IPS-15b (cell line): ENCODE measurements around the gene MORN4.
"Not testable (repeated sequence)": the region's sequence is repeated elsewhere in the genome, so short reads cannot be mapped to it uniquely, and the experiment has no call there.

Experiments used
- H3K27me3 ChIP-seq: one replicate; pipeline ENCODE4 v1.6.1; 2013; ENCODE audit warnings: low read length; ENCODE audit not compliant: control insufficient read depth, insufficient read depth
- H3K36me3 ChIP-seq: one replicate; pipeline ENCODE4 v1.6.1; 2013; ENCODE audit warnings: low read length; ENCODE audit not compliant: control insufficient read depth, insufficient read depth
- H3K4me1 ChIP-seq: one replicate; pipeline ENCODE4 v1.6.1; 2013; ENCODE audit warnings: mild to moderate bottlenecking, low read length; ENCODE audit not compliant: control insufficient read depth, insufficient read depth
- H3K4me3 ChIP-seq: one replicate; pipeline ENCODE4 v1.5.1; 2013; ENCODE audit warnings: low read depth, low read length
- H3K9ac ChIP-seq: one replicate; pipeline ENCODE4 v1.6.1; 2013; ENCODE audit warnings: low read depth, mild to moderate bottlenecking, low read length
- H3K9me3 ChIP-seq: one replicate; pipeline ENCODE4 v1.6.1; 2013; ENCODE audit warnings: mild to moderate bottlenecking, low read length; ENCODE audit not compliant: control insufficient read depth, insufficient read depth

MORN4 gene

DNA sequence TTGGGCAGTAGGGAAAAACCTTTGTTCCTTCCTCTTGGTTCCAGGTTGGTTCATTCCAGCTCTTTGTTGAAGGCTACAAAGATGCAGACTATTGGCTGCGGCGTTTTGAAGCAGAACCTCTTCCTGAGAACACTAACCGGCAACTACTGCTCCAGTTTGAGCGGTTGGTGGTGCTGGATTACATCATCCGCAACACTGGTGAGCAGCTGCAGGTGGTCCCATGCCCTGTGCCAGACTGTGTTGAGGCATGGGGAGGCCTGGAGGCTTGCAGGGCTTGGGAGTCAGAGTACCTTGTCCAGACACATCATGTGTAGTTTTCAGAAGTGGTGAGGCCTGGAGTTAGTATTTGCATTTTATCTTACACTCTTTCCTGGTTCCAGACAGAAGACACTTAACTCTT lies 23.5 kb upstream of the MORN4 start:
- no peaks in the 10 kb centered on the region for H3K27me3 ChIP-seq
- H3K4me3 ChIP-seq = no peak overlapping the region
- no peak overlapping the region for H3K9ac ChIP-seq
- no peaks in the 10 kb centered on the region for H3K4me1 ChIP-seq
- no peaks in the 10 kb centered on the region for H3K9me3 ChIP-seq
- peaks cover 30% of the 10 kb centered on the region for H3K36me3 ChIP-seq

DNA sequence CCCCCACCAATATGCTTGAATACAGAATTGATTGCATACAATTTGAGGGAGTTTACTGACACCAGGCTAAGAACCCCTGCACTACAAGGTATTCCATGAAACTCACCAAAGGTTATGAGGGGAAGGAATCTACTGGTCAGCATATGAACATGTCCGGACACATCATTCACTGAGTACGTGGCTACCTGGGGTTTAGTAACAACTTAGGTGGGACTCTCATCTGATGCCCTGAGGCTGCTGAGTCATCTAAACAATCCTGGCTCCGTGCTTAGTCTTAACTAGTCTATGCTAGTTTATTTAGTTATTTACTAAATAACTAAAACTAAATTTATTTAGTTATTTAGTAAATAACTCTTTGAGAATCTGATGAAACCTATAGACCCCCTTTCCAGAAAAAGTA lies 18.5 kb upstream of the MORN4 start:
- Histone ChIP-seq H3K4me3 (no peak overlapping the region), H3K4me1 (peaks cover 13% of the 10 kb centered on the region), H3K9ac (no peak overlapping the region), H3K27me3 (no peaks in the 10 kb centered on the region), H3K9me3 (no peaks in the 10 kb centered on the region), H3K36me3 (peaks cover 38% of the 10 kb centered on the region)

DNA sequence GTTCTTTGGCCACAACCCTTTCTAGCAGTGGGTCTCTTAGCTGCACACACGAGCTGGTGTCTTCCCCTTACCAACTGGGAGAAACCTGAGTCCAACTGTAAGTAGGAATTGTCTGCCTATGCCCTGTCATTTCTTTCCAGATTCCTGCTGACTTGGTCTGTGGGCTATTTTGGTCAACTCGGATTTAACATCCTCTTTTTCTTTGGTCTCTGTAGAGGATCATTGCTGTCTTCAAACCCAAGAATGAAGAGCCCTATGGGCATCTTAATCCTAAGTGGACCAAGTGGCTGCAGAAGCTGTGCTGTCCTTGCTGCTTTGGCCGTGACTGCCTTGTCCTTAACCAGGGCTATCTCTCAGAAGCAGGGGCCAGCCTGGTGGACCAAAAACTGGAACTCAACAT lies 17.4 kb upstream of the MORN4 start:
- Histone ChIP-seq H3K27me3 (no peaks in the 10 kb centered on the region), H3K9me3 (no peaks in the 10 kb centered on the region), H3K9ac (no peak overlapping the region), H3K4me1 (peaks cover 13% of the 10 kb centered on the region), H3K4me3 (no peak overlapping the region), H3K36me3 (peaks cover 28% of the 10 kb centered on the region)

DNA sequence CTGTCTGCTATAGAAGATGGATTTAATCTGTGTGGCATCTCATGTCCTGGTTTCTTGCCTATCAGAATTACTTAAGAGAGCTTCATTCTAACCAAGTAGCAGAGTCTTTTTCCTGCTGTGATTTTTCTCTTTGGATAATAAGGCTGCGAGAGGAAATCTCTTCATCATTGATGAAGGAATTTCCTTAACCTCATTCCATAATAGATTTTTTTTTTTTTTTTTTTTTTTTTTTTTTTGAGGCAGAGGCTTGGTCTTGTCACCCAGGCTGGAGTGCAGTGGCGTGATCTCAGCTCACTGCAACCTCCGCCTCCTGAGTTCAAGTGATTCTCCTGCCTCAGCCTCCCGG lies 16.1 kb upstream of the MORN4 start:
- not testable (repeated sequence) for H3K27me3 ChIP-seq, H3K9ac ChIP-seq, H3K9me3 ChIP-seq
- Histone ChIP-seq H3K4me1 (peaks cover 13% of the 10 kb centered on the region), H3K36me3 (peaks cover 25% of the 10 kb centered on the region), H3K4me3 (peak overlapping the region; percentile 38)

DNA sequence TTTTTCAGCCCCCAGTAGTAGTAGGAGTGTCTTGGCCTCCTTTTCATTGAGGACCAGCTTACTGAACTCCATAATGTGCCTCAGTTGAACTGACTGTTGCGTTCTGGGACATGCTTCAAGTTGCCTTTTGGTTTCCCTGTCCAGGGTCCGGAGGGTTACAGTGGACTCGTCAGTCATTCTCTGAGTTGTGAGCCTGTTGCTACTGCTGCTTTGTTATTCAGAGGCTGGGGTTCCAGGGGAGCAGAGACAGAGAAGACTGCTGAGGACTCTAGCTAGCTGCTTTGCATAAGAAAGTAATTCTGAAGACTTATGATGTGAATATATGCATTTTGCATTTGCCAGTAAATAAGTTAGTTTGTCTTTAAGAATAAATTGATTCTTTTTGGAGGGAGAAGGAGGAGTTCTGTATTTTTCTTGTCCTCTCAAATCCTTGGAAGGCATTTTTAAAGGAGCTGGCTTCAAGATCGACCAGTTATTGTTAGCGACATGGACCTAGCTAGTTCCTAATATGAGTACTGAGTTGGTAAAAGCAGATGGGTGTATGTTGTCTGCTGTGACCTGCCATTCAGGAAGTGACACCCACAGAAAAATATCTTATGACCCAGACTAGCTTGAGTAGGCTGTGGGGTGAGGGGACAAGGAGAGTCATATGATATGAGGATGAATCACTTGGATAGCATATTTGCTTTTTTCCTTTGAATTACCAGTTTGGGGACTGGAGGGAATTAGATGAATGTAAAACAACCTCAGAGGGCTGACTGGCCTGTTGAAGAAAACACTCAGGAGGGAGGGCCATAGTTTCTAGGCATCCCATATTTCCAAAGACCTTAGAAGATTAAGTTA lies 15.5 kb upstream of the MORN4 start:
- no peaks in the 10 kb centered on the region for H3K9me3 ChIP-seq
- no peaks in the 10 kb centered on the region for H3K27me3 ChIP-seq
- peak overlapping the region; percentile 38 for H3K4me3 ChIP-seq
- peaks cover 13% of the 10 kb centered on the region for H3K4me1 ChIP-seq
- H3K36me3 ChIP-seq = peaks cover 25% of the 10 kb centered on the region
- H3K9ac ChIP-seq = peak overlapping the region; percentile 26

DNA sequence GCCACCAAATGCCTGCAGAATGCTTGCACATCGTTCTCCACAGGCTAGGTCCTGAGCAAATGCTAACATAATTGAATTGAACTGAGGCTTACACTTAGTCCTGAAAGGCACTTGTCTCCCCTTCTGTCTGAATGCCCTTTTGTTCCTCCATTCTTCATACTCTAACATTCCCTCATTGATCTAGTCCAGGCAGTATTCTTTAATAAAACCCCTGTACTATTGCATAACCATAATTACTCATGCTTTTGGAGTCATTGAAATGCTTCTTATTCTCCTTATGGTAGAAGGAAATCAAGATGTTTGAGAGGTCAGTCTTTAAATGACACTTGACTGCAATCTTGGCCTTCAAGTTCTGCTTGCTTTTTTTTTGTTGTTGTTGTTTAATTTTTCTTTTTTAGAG lies 14.3 kb upstream of the MORN4 start:
- Histone ChIP-seq H3K9me3 (no peaks in the 10 kb centered on the region), H3K36me3 (peaks cover 16% of the 10 kb centered on the region), H3K4me3 (no peak overlapping the region), H3K9ac (no peak overlapping the region), H3K4me1 (peaks cover 13% of the 10 kb centered on the region), H3K27me3 (no peaks in the 10 kb centered on the region)

DNA sequence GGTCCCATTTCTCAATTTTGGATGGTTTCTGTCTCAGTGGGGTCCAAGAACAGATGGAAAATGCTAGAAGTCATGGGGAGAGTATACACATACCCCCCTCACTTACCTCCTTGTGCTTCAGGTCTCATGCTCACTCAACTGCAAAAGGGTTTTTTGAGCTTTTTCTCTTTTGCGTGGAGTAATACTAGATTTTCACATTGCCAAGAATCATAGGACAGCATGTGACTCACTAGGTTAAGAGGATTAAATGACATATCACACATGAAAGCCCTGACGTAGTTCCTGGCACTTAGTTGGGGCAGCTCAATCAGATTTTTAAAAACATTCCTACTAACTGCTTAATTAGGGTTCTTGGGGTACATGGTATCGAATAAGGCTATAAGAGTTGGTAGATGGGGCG lies 11.6 kb upstream of the MORN4 start:
- no peaks in the 10 kb centered on the region for H3K27me3 ChIP-seq
- no peak overlapping the region for H3K9ac ChIP-seq
- H3K4me1 ChIP-seq = peaks cover 13% of the 10 kb centered on the region
- no peaks in the 10 kb centered on the region for H3K9me3 ChIP-seq
- H3K36me3 ChIP-seq = no peaks in the 10 kb centered on the region
- H3K4me3 ChIP-seq = no peak overlapping the region

DNA sequence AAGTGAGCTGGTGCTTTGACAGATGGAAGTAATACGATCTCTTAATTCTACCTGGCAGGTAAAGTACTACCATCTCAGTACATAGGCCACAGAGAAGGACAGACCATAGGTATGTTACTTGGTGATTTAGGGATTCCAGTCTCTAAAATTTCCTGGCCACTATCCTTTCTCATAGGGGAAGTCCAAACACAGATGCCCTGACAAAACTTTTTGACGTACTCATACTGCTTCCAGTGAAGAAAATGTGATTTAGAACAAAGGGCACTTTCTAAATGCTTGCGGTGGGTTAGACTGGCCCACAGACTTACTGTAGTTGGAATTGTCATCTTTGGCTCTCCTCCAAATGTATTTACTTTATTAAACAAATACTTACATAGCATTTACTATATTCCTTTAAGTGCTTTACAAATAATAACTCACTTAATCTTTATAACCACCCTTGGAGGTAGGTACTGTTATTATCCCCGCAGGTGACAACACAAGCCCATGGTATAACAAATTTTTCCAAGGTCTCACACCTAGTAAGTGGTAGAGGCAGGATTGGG lies 10.2 kb upstream of the MORN4 start:
- H3K4me1 ChIP-seq = peaks cover 4% of the 10 kb centered on the region
- H3K9me3 ChIP-seq = no peaks in the 10 kb centered on the region
- no peak overlapping the region for H3K9ac ChIP-seq
- no peak overlapping the region for H3K4me3 ChIP-seq
- no peaks in the 10 kb centered on the region for H3K36me3 ChIP-seq
- H3K27me3 ChIP-seq = no peaks in the 10 kb centered on the region

DNA sequence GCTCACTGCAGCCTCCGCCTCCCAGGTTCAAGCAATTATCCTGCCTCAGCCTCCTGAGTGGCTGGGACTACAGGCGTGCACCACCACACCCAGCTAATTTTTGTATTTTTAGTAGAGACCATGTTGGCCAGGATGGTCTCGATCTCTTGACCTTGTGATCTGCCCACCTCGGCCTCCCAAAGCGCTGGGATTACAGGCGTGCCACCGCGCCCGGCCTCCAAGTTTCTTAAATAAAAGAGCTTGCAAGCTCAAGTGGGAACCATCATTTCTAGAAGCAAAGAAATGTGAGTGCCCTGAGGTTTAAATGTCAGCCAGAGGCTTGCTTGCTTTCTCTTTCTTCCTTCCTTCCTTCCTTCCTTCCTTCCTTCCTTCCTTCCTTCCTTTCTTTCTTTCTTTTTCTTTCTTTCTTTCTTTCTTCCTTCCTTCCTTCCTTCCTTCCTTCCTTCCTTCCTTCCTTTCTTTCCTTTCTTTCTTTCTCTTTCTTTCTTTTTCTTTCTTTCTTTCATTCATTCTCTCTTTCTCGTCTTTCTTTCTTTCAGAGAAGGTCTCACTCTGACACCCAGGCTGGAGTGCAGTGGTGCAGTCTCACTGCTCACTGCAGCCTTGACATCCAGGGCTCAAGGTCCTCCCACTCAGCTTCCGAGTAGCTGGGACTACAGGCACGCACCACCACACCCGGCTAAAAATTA lies 9.3 kb upstream of the MORN4 start:
- not testable (repeated sequence) for H3K36me3 ChIP-seq, H3K4me1 ChIP-seq, H3K27me3 ChIP-seq, H3K9me3 ChIP-seq, H3K4me3 ChIP-seq, H3K9ac ChIP-seq

DNA sequence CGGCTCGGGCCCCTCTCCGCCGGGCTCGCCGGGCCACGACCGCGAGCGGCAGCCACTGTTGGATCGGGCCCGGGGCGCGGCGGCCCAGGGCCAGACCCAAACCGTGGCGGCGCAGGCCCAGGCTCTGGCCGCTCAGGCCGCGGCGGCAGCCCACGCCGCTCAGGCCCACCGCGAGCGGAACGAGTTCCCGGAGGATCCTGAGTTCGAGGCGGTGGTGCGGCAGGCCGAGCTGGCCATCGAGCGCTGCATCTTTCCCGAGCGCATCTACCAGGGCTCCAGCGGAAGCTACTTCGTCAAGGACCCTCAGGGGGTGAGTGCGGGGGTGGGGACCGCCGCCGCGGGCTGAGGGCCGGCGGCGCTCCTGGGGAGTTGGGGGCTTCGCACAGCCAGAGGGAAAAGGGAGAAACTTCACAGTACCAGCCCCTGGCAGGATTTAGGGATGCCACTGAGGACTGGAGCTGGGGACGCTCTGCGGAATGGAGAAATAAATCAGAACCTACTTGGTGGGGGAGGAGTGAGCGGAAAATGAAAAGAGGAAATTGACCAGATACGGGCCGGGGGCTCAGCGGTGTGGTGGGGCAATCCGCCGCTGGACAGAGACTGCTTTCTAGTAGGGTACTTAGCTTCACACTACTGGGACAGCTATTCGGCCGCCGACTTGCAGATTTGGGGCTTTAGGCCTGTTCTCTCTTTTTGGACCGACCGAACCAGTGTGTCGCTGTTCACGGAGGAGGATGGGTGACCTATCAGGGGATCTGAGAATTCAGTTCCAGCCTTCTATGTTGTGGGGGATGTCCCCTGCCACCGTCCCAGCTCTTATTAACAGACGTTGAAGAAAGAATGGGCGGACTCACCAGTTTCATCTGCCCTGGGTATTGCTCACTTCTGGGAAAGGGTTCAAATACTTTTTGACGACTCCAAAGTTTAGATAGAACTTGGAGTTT lies 7.8 kb upstream of the MORN4 start:
- no peaks in the 10 kb centered on the region for H3K4me1 ChIP-seq
- H3K27me3 ChIP-seq = no peaks in the 10 kb centered on the region
- H3K4me3 ChIP-seq = peak overlapping the region; percentile 87
- H3K9me3 ChIP-seq = no peaks in the 10 kb centered on the region
- peak overlapping the region; percentile 54 for H3K9ac ChIP-seq
- H3K36me3 ChIP-seq = no peaks in the 10 kb centered on the region

DNA sequence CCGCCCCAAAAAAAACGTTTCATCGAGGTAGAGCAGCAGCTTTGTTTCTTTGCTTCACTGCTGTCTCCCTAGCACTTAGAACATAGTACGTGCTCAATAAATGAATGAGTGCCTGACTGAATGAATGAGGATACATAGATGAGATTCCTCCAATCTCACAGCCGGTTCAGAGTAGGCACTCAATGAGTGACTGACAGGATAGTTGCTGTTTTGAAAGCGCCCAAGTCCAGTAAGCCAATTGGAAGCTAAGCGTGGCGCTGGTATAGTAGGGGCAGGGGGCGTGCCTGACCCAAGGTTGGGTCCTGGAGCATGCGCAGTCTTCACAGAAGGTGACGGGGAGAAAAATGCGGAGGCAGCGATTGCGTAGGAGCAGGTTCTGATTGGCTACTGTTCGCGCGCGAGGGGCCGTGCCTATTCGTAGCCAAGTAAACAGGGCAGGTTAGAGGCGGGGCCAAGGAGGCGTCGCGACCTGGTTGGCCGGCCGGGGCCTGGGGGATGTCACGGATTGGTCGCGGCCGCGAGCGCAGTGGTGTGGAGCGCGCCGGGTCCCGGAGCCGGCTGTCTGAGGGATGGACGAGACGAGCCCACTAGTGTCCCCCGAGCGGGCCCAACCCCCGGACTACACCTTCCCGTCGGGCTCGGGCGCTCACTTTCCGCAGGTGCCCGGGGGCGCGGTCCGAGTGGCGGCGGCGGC lies 7.0 kb upstream of the MORN4 start, which contains the start of gene PI4K2A:
PI4K2A (plus strand) TSS at position 498 of the 694 bp plus-strand sequence; CDS start at position 570, 72 bp downstream.
- H3K9me3 ChIP-seq = no peaks in the 10 kb centered on the region
- peak within 1 kb of the TSS; percentile 87 for H3K4me3 ChIP-seq
- no peaks in the 10 kb centered on the region for H3K4me1 ChIP-seq
- H3K36me3 ChIP-seq = no peaks in the 10 kb centered on the region
- peak within 1 kb of the TSS; percentile 54 for H3K9ac ChIP-seq
- H3K27me3 ChIP-seq = no peaks in the 10 kb centered on the region
